ENCODE data around the gene ACTN4. TPM values are rescaled to one million over a fixed set of nuclear protein-coding genes. Genes with fewer than 3 reads are reported as not detected.

Gene ACTN4
- total RNA-seq, 1 experiment from 2014 or later: 506 TPM

DNA sequence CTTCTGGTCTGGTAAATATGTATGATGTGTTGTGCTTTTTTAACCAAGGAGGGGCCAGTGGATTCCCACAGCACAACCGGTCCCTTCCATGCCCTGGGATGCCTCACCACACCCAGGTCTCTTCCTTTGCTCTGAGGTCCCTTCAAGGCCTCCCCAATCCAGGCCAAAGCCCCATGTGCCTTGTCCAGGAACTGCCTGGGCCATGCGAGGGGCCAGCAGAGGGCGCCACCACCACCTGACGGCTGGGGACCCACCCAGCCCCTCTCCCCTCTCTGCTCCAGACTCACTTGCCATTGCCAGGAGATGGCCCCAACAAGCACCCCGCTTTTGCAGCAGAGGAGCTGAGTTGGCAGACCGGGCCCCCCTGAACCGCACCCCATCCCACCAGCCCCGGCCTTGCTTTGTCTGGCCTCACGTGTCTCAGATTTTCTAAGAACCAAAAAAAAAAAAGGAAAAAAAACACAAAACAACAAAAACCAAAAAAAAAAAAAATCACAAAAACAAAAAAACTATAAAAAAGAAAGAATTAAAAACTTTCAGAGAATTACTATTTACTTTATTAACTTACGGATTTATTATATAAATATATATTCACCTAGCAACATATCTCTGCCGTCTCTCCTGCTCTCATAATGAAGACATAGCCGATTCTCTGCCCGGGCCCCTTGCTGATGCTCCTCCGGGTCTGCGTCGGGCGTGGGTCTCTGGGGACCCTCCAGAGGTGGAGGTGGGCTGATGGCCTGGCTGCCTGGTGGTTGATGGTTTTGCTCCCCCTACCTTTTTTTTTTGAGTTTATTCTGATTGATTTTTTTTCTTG, 82.4 kb downstream of the ACTN4 start:
- peak; percentile 82 for ATAC-seq
- H3K9me3 Mint-ChIP-seq: no peaks in the 10 kb centered on the region
- TF ChIP-seq, protein P1, sequence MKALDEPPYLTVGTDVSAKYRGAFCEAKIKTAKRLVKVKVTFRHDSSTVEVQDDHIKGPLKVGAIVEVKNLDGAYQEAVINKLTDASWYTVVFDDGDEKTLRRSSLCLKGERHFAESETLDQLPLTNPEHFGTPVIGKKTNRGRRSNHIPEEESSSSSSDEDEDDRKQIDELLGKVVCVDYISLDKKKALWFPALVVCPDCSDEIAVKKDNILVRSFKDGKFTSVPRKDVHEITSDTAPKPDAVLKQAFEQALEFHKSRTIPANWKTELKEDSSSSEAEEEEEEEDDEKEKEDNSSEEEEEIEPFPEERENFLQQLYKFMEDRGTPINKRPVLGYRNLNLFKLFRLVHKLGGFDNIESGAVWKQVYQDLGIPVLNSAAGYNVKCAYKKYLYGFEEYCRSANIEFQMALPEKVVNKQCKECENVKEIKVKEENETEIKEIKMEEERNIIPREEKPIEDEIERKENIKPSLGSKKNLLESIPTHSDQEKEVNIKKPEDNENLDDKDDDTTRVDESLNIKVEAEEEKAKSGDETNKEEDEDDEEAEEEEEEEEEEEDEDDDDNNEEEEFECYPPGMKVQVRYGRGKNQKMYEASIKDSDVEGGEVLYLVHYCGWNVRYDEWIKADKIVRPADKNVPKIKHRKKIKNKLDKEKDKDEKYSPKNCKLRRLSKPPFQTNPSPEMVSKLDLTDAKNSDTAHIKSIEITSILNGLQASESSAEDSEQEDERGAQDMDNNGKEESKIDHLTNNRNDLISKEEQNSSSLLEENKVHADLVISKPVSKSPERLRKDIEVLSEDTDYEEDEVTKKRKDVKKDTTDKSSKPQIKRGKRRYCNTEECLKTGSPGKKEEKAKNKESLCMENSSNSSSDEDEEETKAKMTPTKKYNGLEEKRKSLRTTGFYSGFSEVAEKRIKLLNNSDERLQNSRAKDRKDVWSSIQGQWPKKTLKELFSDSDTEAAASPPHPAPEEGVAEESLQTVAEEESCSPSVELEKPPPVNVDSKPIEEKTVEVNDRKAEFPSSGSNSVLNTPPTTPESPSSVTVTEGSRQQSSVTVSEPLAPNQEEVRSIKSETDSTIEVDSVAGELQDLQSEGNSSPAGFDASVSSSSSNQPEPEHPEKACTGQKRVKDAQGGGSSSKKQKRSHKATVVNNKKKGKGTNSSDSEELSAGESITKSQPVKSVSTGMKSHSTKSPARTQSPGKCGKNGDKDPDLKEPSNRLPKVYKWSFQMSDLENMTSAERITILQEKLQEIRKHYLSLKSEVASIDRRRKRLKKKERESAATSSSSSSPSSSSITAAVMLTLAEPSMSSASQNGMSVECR (CRISPR knock-in tag; IDR thresholded peaks at IDR 0.05; ENCODE audit: borderline replicate concordance): no peak
- TF ChIP-seq SOX15 (CRISPR knock-in tag; IDR thresholded peaks at IDR 0.05) (no peak), SP1 (CRISPR knock-in tag; conservative IDR thresholded peaks at IDR 0.05) (0 out of 2 replicates have a peak, but pooled peaks have one; percentile 30), JUN (CRISPR knock-in tag; IDR thresholded peaks at IDR 0.05) (no peak), ZNF138 (CRISPR knock-in tag; conservative IDR thresholded peaks at IDR 0.05) (no peak)
- TF ChIP-seq, protein P2, sequence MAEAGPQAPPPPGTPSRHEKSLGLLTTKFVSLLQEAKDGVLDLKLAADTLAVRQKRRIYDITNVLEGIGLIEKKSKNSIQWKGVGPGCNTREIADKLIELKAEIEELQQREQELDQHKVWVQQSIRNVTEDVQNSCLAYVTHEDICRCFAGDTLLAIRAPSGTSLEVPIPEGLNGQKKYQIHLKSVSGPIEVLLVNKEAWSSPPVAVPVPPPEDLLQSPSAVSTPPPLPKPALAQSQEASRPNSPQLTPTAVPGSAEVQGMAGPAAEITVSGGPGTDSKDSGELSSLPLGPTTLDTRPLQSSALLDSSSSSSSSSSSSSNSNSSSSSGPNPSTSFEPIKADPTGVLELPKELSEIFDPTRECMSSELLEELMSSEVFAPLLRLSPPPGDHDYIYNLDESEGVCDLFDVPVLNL (CRISPR knock-in tag; IDR thresholded peaks at IDR 0.05; ENCODE audit: borderline replicate concordance, low read depth): no peak
- TF ChIP-seq, protein P3, sequence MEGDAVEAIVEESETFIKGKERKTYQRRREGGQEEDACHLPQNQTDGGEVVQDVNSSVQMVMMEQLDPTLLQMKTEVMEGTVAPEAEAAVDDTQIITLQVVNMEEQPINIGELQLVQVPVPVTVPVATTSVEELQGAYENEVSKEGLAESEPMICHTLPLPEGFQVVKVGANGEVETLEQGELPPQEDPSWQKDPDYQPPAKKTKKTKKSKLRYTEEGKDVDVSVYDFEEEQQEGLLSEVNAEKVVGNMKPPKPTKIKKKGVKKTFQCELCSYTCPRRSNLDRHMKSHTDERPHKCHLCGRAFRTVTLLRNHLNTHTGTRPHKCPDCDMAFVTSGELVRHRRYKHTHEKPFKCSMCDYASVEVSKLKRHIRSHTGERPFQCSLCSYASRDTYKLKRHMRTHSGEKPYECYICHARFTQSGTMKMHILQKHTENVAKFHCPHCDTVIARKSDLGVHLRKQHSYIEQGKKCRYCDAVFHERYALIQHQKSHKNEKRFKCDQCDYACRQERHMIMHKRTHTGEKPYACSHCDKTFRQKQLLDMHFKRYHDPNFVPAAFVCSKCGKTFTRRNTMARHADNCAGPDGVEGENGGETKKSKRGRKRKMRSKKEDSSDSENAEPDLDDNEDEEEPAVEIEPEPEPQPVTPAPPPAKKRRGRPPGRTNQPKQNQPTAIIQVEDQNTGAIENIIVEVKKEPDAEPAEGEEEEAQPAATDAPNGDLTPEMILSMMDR (IDR thresholded peaks at IDR 0.05): peak; percentile 88
- peaks cover 4% of the 10 kb centered on the region for H3K4me1 Mint-ChIP-seq
- peak; percentile 94 for DNase-seq (ENCODE audit: low spot score)
- peaks cover 31% of the 10 kb centered on the region for H3K36me3 Mint-ChIP-seq
- CTCF ChIA-PET: interaction anchor here (0.6 to 0.9 kb wide), 10 partner anchors 11 to 1801 kb away, joined by 3 to 6 read pairs (median 3); partner anchors contain the start of genes FAM98C, MRPS12 and SARS2
- H3K4me3 Mint-ChIP-seq: no peak overlapping the region
- no peaks in the 10 kb centered on the region for H3K27me3 Mint-ChIP-seq (ENCODE audit: low read depth)
- POLR2A ChIA-PET: no interaction called here
- H3K27ac Mint-ChIP-seq: peak overlapping the region; percentile 94

DNA sequence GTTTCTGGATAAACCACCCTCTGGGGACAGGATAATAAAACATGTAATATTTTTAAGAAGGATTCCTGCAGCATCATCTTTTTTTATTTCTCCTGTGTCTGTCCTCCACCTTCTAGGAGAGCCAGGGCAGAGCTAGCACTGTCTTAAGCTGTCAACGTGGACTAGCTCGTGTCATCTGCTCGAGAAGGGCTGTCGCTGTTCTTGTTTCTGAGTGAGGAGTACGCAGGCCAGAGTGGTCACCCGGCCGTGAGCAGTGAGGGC, 83.0 kb downstream of the ACTN4 start:
- POLR2A ChIA-PET: no interaction called here
- TF ChIP-seq, protein P4, sequence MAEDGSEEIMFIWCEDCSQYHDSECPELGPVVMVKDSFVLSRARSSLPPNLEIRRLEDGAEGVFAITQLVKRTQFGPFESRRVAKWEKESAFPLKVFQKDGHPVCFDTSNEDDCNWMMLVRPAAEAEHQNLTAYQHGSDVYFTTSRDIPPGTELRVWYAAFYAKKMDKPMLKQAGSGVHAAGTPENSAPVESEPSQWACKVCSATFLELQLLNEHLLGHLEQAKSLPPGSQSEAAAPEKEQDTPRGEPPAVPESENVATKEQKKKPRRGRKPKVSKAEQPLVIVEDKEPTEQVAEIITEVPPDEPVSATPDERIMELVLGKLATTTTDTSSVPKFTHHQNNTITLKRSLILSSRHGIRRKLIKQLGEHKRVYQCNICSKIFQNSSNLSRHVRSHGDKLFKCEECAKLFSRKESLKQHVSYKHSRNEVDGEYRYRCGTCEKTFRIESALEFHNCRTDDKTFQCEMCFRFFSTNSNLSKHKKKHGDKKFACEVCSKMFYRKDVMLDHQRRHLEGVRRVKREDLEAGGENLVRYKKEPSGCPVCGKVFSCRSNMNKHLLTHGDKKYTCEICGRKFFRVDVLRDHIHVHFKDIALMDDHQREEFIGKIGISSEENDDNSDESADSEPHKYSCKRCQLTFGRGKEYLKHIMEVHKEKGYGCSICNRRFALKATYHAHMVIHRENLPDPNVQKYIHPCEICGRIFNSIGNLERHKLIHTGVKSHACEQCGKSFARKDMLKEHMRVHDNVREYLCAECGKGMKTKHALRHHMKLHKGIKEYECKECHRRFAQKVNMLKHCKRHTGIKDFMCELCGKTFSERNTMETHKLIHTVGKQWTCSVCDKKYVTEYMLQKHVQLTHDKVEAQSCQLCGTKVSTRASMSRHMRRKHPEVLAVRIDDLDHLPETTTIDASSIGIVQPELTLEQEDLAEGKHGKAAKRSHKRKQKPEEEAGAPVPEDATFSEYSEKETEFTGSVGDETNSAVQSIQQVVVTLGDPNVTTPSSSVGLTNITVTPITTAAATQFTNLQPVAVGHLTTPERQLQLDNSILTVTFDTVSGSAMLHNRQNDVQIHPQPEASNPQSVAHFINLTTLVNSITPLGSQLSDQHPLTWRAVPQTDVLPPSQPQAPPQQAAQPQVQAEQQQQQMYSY (CRISPR knock-in tag; IDR thresholded peaks at IDR 0.05): no peak
- TF ChIP-seq, protein P5, sequence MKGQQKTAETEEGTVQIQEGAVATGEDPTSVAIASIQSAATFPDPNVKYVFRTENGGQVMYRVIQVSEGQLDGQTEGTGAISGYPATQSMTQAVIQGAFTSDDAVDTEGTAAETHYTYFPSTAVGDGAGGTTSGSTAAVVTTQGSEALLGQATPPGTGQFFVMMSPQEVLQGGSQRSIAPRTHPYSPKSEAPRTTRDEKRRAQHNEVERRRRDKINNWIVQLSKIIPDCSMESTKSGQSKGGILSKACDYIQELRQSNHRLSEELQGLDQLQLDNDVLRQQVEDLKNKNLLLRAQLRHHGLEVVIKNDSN (CRISPR knock-in tag; IDR thresholded peaks at IDR 0.05): no peak
- TF ChIP-seq, protein P6, sequence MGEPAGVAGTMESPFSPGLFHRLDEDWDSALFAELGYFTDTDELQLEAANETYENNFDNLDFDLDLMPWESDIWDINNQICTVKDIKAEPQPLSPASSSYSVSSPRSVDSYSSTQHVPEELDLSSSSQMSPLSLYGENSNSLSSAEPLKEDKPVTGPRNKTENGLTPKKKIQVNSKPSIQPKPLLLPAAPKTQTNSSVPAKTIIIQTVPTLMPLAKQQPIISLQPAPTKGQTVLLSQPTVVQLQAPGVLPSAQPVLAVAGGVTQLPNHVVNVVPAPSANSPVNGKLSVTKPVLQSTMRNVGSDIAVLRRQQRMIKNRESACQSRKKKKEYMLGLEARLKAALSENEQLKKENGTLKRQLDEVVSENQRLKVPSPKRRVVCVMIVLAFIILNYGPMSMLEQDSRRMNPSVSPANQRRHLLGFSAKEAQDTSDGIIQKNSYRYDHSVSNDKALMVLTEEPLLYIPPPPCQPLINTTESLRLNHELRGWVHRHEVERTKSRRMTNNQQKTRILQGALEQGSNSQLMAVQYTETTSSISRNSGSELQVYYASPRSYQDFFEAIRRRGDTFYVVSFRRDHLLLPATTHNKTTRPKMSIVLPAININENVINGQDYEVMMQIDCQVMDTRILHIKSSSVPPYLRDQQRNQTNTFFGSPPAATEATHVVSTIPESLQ (CRISPR knock-in tag; IDR thresholded peaks at IDR 0.05): no peak
- TF ChIP-seq, protein P7, sequence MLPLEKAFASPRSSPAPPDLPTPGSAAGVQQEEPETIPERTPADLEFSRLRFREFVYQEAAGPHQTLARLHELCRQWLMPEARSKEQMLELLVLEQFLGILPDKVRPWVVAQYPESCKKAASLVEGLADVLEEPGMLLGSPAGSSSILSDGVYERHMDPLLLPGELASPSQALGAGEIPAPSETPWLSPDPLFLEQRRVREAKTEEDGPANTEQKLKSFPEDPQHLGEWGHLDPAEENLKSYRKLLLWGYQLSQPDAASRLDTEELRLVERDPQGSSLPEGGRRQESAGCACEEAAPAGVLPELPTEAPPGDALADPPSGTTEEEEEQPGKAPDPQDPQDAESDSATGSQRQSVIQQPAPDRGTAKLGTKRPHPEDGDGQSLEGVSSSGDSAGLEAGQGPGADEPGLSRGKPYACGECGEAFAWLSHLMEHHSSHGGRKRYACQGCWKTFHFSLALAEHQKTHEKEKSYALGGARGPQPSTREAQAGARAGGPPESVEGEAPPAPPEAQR (CRISPR knock-in tag; IDR thresholded peaks at IDR 0.05): no peak
- TF ChIP-seq, protein P8, sequence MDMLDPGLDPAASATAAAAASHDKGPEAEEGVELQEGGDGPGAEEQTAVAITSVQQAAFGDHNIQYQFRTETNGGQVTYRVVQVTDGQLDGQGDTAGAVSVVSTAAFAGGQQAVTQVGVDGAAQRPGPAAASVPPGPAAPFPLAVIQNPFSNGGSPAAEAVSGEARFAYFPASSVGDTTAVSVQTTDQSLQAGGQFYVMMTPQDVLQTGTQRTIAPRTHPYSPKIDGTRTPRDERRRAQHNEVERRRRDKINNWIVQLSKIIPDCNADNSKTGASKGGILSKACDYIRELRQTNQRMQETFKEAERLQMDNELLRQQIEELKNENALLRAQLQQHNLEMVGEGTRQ (CRISPR knock-in tag; IDR thresholded peaks at IDR 0.05): no peak
- TF ChIP-seq MXD4 (CRISPR knock-in tag; IDR thresholded peaks at IDR 0.05; ENCODE audit: borderline replicate concordance) (no peak), NR2C2 (CRISPR knock-in tag; IDR thresholded peaks at IDR 0.05) (no peak), ATF1 (CRISPR knock-in tag; IDR thresholded peaks at IDR 0.05) (no peak)

More for the DNA sequence above, 83.0 kb downstream of the ACTN4 start:
- no peak overlapping the region for H3K4me3 Mint-ChIP-seq
- peaks cover 7% of the 10 kb centered on the region for H3K4me1 Mint-ChIP-seq
- ATAC-seq (no peak), DNase-seq (ENCODE audit: low spot score) (no peak)
- CTCF ChIA-PET: interaction anchor here (0.6 to 0.9 kb wide), 9 partner anchors 11 to 1801 kb away, joined by 3 to 6 read pairs (median 3); partner anchors contain the start of genes FAM98C, MRPS12 and SARS2
- no peaks in the 10 kb centered on the region for H3K27me3 Mint-ChIP-seq (ENCODE audit: low read depth)
- H3K9me3 Mint-ChIP-seq: no peaks in the 10 kb centered on the region
- H3K27ac Mint-ChIP-seq: no peak overlapping the region
- H3K36me3 Mint-ChIP-seq: peaks cover 26% of the 10 kb centered on the region
